GM18951 (cell line): ENCODE measurements around the gene SPECC1L.
"Not testable (repeated sequence)": the region's sequence is repeated elsewhere in the genome, so short reads cannot be mapped to it uniquely, and the experiment has no call there.

Experiments
- POLR2A ChIP-seq: IDR thresholded peaks from 4 replicates; pipeline ENCODE4 v1.6.1; 2011; ENCODE audit warnings: mild to moderate bottlenecking; ENCODE audit not compliant: insufficient read length, insufficient read depth; ENCODE audit errors: extremely low read depth
- in situ Hi-C: fragments of 300-500 bp; cut with MboI; formaldehyde crosslinking; loops from one replicate; pipeline ENCODE4 v1.12.0; 2022; ENCODE audit warnings: low sequenced_read_pairs, mixed read lengths, inconsistent platforms; ENCODE audit not compliant: unreplicated experiment

SPECC1L gene

DNA sequence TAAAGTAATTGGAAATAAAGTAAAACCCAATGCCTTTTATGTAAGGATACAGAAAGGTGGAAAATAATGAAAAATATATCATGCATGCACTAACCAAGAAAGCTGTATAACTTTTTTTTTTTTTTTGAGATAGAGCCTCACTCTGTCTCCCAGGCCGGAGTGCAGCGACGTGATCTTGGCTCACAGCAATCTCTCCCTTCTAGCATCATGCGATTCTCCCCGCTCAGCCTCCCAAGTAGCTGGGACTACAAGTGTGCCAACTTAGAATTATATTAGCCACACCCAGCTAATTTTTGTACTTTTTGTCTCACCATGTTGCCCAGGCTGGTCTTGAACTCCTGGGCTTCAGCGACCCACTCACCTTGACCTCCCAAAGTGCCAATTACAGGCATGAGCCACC is 30.2 kb upstream of the SPECC1L start:
- in situ Hi-C loops: no loop called here
- TF ChIP-seq POLR2A: no peak

DNA sequence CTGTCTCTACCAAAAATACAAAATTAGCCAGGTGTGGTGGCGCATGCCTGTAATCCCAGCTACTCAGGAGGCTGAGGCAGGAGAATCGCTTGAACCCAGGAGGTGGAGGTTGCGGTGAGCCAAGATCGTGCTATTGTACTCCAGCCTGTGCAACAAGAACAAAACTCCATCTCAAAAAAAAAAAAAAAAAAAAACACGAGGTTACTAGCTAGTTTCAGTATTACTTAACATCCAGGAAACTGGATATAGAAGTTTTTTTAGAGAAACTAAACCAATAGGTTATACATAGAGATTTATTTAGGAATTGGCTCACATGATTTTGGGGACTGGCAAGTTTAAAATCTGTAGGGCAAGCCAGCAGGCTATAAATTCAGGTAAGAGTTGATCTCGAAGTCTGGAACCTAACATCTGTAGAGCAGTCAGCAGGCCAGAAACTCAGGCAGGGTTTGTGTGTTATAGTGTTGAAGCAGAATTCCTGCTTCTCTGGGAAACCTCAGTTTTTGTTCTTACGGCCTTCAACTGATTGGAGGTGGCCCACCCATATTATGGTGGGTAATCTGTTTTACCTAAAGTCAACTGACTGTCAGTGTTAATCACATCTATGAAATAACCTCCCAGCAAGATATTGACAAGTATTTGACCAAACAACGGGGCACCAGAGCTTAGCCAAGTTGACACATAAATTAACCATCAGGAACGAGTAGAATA is 29.5 kb upstream of the SPECC1L start:
- in situ Hi-C loops: not testable (repeated sequence)

DNA sequence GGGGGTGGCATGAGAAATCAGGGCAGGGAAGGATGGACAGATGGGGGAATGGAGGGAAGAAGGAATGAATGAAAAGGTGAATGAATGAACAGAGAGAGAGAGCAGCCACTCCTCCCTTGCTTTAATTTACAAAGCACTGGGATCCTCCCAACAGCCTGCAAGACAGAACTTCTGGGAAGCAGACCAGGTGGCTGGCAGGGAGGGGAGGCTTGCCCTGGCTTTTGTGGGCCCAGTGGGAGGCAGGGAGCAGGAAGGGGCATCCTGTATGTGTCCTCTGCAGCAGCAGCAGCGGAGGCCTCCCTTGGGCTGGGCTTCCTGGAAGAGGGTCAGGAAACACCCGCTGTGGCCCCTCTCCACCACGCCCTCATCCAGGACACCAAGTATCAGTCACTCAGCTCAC is 27.2 kb upstream of the SPECC1L start:
- in situ Hi-C loops: not testable (repeated sequence)

- in situ Hi-C loops: no loop called here
- no peak for TF ChIP-seq POLR2A
Observed at GRCh38 chr22:24244144-24244787, 26.4 kb upstream of the SPECC1L start.

DNA sequence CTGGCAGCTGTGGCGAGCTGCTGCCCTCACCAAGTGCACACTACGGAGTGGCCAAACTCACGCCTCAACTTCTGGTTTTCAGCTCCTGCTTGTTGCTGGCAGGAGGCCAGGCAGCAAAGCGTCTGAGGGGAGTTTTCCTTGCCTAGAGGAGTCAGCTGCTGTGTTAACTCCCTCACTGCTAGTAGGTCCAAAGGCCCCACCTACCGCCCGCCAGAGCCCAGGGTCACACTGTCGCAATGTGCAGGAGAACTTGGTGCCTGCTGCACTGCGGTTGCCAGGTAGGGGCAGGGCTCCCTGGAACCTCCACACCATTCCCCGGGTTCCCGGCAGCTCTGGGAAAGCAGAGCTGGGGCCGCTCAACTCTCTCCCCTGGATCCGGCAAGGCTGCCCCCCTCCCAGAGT is 25.6 kb upstream of the SPECC1L start, which contains the start of gene GGT5:
Gene GGT5, minus strand, starts transcription at position 53 of the 402 bp plus-strand sequence. CDS start 357 bp downstream, outside the sequence.
- in situ Hi-C loops: not testable (repeated sequence)

- in situ Hi-C loops: not testable (repeated sequence)
Observed at GRCh38 chr22:24245584-24246561, 24.8 kb upstream of the SPECC1L start.

DNA sequence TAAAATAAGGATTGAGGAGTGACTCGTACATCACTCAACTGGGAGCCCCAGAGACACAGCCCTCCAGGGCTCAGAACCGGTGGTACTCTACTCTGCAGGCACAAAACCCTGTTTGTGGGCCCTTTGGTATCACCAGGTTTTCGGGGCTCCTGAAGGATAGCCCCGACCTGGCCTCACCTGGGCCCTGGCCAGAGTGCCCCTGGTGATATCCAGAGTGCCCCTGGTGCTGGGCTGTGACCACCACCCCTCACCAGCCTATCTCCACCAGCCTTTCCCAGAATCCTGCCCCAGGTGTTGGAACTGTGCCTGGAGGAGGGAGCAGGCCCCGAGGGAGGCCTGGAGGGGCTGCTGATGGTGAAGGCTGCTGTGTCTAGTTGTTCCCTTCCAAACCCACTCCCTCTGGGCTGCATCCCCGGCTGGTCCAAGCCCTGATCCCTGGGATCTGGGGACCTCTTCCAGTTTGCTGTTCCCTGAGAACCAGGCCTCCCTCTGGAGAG is 23.6 kb upstream of the SPECC1L start:
- in situ Hi-C loops: no loop called here
- no peak for TF ChIP-seq POLR2A

DNA sequence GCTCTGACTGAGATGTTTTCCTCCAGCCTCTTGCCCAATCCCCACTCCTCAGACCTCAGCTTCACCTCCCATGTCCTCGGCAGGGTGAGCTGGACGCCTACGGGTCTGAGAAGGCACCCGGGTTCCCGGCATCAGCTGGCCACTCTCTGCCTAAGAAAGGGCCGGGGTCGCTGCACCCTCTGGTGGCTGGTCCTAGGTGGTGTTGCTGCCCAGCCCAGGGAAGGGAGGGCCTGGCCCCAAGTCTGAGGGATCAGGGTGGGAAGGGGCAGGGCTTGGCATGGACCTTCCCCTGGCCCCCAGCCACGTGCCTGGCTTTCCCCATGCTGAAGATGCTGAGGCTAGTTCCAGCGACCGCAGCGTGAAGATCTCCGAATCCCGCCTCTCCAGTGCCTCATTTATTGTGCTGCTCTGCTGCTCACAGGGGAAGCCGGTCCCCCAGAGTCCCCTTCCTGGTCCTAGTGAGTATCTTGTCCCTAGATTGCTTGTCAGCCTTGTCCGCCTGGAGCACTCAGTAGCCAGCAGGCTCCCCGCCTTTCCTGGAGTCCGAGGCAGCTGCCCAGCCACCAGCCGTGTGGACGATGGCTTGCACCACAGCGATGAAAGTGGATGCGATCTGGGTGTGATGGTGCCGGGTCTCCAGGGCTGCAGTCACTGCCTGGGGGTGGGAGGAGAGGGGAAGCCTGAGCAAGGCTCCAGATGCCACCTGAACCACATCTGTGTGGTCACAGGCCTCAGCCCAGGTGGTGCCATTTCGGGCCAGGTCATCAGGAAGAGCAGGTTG is 22.9 kb upstream of the SPECC1L start:
- in situ Hi-C loops: no loop called here

DNA sequence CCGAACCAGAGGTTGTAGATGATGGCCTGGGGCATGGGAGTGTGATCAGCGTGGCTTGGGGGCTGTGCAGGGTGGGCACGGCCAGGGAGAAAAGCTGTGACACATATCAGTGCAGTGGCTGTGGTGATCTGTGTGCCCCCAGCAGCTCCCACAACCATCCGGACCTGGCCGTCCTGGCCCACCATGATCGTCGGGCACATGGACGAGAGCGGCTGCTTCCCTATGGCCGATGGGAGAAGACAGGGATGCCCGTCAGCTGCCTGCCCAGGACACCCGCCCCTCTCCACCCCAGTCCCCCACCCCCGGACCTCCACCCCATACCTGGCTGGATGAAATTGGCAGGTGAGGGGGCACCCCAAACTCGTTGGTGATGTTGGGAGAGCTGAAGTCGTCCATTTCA is 22.0 kb upstream of the SPECC1L start:
- in situ Hi-C loops: not testable (repeated sequence)

More for the DNA sequence above, 22.9 kb upstream of the SPECC1L start:
- TF ChIP-seq POLR2A: no peak

DNA sequence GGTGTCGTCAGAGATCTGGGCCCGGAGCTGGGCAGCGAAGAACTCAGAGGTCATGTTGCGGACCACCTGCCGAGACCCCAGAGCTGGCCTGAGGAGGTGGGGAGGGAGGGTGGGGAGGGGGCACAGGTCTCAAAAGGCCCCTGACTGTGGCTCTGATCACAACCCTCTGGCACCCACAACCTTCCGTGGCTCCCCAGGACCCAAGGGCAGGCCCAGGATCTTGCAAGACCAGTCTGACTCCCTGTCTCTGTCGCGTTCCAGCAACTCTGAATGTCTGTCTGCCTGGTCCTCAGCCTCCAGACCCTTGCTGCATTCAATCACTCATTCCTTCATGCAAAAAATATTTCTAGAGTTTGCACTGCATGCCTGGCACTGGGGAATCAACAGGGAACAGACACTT is 21.2 kb upstream of the SPECC1L start:
- in situ Hi-C loops: not testable (repeated sequence)

GRCh38 chr22:24251286-24251685 is 19.3 kb upstream of the SPECC1L start:
- in situ Hi-C loops: not testable (repeated sequence)

GRCh38 chr22:24253126-24253525 is 17.5 kb upstream of the SPECC1L start:
- in situ Hi-C loops: not testable (repeated sequence)

DNA sequence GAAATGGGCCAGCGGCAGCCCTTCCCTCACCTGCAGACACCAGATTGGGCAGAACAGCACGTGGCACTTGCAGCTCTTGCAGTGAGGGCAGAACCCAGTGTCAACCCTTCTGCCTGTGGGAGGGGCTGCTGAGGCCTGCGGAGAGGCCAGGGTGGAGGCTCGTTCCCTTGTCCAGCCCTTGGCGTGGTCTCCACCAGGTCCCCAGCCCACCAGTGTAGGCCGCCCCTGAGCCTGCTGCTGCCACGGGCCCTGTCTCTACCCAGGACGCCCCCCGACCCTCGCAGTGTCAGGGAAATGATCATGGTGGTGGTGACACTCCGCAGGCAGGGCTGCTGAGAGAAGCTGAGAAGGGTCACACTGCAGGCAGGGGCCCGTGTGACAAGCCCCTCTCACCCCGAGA is 14.5 kb upstream of the SPECC1L start:
- in situ Hi-C loops: not testable (repeated sequence)

GRCh38 chr22:24256736-24257135 is 13.9 kb upstream of the SPECC1L start:
- in situ Hi-C loops: not testable (repeated sequence)

- in situ Hi-C loops: not testable (repeated sequence)
Observed at GRCh38 chr22:24259459-24259858, 11.2 kb upstream of the SPECC1L start.

DNA sequence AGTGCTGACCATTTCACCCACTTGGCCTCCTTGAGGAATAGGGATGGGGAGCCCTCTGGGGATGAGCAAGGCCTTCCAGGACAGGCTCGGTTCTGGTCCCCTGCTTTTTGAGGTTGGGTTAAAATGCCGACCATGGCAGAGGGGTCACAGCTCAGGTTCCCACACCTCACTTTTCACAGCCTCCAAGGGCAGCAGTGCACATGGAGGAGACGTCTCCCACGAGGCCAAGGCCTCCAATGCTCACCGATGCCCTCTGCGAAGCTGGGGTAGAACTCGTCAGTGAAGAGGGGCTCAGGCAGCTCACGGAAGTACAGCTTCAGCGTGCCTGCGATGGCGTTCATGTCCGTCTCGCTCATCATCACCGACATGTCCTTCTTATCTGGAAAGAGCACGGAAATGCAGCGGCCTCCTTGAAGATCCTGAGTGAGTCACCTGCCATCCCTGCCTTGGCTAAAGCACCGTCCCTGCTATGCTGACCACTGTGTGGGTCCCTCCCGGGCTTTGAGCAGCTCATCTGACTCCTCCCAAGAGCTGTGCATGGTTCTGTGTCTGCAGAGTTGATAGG is 8.4 kb upstream of the SPECC1L start:
- in situ Hi-C loops: not testable (repeated sequence)

DNA sequence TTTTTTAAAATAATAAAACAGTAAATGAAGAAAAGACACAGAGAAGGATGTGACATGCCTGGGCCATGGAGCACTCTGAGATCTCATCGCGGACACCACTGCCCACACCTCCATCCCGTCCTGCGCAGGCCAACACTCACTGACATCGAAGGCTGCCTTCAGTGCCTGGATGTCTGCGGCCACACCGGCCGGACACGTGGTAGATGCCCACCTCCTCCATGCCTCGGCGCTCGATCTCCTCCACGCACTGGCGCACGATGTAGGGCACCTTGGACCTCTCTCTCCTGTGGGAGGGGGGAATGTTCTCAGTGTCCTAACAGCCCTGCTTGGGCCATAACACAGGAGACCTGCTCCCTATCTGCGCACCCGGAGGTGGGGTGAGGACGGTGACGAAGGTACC is 7.2 kb upstream of the SPECC1L start:
- in situ Hi-C loops: not testable (repeated sequence)

DNA sequence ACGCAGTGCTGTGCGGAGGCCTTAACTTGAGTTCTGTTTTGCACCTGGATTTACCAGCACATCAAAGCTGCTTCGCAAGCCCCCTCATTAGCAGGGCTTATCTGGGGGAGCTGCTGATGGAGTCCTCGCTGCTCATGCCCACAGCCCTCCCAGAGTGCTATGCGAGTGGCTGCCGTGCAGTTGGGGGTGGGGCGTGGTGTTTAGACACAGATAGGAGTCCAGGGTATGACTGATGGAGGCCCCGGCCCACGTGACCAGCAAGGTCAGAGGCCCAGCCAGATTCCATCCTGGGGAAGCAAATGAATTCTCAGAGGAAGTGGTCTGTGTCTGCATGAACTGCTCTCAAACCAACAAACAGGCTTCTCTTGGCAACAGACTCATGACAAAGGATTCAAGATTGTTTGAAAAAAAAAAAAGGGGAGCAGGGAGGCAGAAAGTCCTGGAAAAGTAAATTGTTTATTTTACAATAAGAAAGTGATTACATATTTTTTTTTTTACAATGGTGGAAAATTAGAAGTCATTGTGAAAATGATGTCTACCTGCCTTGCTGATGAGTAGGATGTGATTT is 6.2 kb upstream of the SPECC1L start:
- in situ Hi-C loops: not testable (repeated sequence)
